WTC11 (cell line): Measurements from ENCODE around the gene CACNB3.

Experiments
- JUN ChIP-seq: sonication (generic); formaldehyde crosslinking; IDR thresholded peaks from 2 replicates; pipeline ENCODE4 v1.8.0; 2023; ENCODE audit warnings: mild to moderate bottlenecking, missing genetic modification reagents
- ZNF121 ChIP-seq: sonication (generic); formaldehyde crosslinking; IDR thresholded peaks from 2 replicates; pipeline ENCODE4 v1.8.0; 2023; ENCODE audit warnings: missing genetic modification reagents
- TF ChIP-seq, protein P1 (sequence below): fragments of 200-600 bp; IDR thresholded peaks from 2 replicates; pipeline ENCODE4 v1.8.0; 2022; ENCODE audit warnings: antibody characterized with exemption
- TF ChIP-seq, protein P2 (sequence below): sonication (generic); formaldehyde crosslinking; IDR thresholded peaks from 2 replicates; pipeline ENCODE4 v1.8.1; 2023; ENCODE audit warnings: mild to moderate bottlenecking, missing genetic modification reagents

DNA sequence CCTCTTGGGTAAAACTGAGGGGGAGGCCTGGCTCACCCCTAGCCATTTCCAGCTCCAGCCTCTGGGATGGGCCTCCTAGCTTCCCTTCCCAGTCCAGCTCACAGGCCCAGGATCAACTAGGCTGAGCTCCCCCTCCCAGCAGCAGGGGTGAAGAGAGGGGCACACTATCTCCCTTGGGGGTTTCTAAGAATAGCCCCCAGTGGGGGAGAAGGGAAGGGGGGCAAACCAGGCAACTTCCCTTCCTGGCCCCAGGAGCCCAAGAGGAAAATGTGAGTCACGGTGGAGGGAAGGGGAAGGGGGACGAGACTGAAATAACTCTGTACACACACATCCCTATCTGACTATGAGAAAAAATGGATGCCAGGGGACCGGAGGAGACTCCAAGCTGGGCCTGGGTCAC, 38.4 kb upstream of the CACNB3 start:
- TF ChIP-seq, protein P1, sequence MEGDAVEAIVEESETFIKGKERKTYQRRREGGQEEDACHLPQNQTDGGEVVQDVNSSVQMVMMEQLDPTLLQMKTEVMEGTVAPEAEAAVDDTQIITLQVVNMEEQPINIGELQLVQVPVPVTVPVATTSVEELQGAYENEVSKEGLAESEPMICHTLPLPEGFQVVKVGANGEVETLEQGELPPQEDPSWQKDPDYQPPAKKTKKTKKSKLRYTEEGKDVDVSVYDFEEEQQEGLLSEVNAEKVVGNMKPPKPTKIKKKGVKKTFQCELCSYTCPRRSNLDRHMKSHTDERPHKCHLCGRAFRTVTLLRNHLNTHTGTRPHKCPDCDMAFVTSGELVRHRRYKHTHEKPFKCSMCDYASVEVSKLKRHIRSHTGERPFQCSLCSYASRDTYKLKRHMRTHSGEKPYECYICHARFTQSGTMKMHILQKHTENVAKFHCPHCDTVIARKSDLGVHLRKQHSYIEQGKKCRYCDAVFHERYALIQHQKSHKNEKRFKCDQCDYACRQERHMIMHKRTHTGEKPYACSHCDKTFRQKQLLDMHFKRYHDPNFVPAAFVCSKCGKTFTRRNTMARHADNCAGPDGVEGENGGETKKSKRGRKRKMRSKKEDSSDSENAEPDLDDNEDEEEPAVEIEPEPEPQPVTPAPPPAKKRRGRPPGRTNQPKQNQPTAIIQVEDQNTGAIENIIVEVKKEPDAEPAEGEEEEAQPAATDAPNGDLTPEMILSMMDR = no peak
- TF ChIP-seq, protein P2, sequence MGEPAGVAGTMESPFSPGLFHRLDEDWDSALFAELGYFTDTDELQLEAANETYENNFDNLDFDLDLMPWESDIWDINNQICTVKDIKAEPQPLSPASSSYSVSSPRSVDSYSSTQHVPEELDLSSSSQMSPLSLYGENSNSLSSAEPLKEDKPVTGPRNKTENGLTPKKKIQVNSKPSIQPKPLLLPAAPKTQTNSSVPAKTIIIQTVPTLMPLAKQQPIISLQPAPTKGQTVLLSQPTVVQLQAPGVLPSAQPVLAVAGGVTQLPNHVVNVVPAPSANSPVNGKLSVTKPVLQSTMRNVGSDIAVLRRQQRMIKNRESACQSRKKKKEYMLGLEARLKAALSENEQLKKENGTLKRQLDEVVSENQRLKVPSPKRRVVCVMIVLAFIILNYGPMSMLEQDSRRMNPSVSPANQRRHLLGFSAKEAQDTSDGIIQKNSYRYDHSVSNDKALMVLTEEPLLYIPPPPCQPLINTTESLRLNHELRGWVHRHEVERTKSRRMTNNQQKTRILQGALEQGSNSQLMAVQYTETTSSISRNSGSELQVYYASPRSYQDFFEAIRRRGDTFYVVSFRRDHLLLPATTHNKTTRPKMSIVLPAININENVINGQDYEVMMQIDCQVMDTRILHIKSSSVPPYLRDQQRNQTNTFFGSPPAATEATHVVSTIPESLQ = no peak
- TF ChIP-seq JUN (CRISPR knock-in tag) (no peak), ZNF121 (CRISPR knock-in tag) (no peak)
